SK-N-MC (cell line): ENCODE results near the gene ELFN2.

Experiments
- EZH2 ChIP-seq: fragments of 200-600 bp; sonication (generic); IDR thresholded peaks from one replicate; pipeline ENCODE4 v1.6.1; 2017; ENCODE audit warnings: antibody characterized with exemption
- POLR2AphosphoS5 ChIP-seq: IDR thresholded peaks from 2 replicates; pipeline ENCODE4 v1.6.1; 2012; ENCODE audit warnings: mild to moderate bottlenecking, low read depth, low read length, borderline replicate concordance

DNA sequence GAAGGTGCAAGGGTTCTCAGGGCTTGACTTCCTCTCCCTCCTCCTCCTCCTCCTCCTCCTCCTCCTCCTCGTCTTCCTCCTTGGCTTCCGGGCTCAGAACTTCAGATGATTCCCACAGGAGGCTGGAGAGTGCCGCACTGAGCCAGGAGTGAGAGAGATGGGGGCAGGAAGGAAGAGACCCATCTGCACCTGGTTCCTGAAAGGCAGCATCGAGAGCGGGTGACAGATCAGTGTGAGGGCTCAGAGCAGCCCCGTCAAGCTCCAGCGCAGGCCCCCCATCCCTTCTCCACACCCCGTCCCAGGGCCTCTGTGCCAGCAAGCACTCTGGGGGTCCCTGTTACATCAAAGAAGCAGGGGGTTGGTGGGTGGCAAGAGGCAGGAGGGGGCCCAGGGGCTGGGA lies 51.5 kb downstream of the ELFN2 start:
- no peak for TF ChIP-seq EZH2
- TF ChIP-seq POLR2AphosphoS5: no peak
